ENCODE data around the gene GPATCH8.

Gene GPATCH8

GRCh38 chr17:44352828-44353671 lies 150.2 kb downstream of the GPATCH8 start:
- DNase-seq: no peak

GRCh38 chr17:44351961-44352827 lies 151.0 kb downstream of the GPATCH8 start:
- DNase-seq: no peak

DNA sequence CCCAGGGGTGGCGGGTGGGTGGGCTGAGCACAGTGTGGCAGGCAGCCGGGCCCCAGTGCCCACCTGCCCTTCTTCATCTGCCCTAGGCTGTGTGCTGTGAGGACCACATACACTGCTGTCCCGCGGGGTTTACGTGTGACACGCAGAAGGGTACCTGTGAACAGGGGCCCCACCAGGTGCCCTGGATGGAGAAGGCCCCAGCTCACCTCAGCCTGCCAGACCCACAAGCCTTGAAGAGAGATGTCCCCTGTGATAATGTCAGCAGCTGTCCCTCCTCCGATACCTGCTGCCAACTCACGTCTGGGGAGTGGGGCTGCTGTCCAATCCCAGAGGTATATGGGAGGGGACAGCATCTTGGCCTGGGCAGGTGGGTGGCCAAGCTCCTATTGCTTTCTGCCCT lies 151.7 kb downstream of the GPATCH8 start:
- DNase-seq: no peak

DNA sequence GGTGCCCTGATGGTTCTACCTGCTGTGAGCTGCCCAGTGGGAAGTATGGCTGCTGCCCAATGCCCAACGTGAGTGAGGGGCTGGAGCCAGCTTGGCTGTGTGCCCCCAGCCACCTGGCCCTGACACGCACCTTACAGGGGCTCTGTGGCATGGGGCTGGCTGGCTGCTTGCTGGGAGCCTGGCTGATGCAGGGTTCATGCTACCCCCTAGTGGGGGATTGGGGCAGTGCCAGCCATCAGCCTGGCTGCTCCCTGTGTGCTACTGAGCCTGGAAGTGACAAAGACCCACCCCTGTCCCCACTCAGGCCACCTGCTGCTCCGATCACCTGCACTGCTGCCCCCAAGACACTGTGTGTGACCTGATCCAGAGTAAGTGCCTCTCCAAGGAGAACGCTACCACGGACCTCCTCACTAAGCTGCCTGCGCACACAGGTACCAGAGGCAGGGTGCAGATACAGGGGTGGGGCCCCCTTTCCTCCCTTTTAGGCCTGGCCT lies 152.4 kb downstream of the GPATCH8 start:
- peak; percentile 86 for DNase-seq

GRCh38 chr17:44349553-44350070 lies 153.6 kb downstream of the GPATCH8 start:
- no peak for DNase-seq

DNA sequence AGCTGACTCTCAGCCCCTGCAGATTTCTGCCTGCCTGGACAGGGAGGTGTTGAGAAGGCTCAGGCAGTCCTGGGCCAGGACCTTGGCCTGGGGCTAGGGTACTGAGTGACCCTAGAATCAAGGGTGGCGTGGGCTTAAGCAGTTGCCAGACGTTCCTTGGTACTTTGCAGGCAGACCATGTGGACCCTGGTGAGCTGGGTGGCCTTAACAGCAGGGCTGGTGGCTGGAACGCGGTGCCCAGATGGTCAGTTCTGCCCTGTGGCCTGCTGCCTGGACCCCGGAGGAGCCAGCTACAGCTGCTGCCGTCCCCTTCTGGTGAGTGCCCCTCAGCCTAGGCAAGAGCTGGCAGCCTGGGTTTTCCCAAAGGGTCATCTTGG lies 154.2 kb downstream of the GPATCH8 start:
- no peak for DNase-seq

GRCh38 chr17:44348234-44348987 lies 154.8 kb downstream of the GPATCH8 start:
- no peak for DNase-seq
